Measurements from ENCODE around the gene SPEG.

The SPEG gene

DNA sequence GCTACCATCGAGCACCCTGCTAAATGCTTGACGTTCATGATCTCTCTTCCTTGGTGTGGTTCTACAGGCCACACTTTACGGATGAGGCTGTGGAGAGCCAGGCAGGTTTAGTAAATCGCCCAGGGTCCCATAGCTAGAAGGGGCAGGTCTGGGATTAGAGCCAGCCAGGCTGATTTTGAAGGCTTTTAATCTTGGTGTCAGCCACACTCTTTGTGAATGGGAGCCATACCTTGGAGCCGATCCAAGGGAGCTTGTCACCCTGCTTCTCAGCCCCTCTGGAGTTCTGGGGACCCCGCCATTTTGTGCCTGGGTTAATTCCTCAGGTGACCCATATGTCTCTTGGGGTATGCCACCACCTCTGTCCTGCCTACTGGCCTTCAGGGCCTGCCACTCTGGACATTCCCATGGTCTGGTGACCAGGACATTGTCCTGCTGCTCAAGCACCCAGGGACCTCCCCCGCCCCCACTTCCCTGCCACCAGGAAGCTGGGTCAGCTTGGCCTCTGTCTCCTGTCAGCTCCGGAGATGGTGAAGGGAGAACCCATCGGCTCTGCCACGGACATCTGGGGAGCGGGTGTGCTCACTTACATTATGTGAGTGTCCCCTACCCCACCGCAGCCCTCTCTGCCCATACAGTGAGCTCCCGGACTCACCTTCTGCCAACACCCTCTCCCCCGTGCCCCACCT is 56.8 kb downstream of the SPEG start:
- in situ Hi-C loops (cut with MboI; ENCODE audit: low sequenced_read_pairs), result no loop called here

DNA sequence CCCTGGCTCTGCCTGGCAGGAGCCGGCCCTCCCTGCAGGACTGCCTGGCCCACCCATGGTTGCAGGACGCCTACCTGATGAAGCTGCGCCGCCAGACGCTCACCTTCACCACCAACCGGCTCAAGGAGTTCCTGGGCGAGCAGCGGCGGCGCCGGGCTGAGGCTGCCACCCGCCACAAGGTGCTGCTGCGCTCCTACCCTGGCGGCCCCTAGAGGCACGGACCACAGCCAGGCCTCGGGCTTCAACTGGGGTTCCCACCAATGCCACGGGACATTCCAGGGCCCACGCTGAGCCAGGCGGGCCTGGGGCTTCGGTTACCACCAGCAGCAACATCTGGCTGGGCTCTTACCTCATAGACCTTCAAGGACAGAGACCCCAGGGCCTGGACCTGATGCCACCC is 57.9 kb downstream of the SPEG start:
- in situ Hi-C loops (cut with MboI; ENCODE audit: low sequenced_read_pairs), result no loop called here

DNA sequence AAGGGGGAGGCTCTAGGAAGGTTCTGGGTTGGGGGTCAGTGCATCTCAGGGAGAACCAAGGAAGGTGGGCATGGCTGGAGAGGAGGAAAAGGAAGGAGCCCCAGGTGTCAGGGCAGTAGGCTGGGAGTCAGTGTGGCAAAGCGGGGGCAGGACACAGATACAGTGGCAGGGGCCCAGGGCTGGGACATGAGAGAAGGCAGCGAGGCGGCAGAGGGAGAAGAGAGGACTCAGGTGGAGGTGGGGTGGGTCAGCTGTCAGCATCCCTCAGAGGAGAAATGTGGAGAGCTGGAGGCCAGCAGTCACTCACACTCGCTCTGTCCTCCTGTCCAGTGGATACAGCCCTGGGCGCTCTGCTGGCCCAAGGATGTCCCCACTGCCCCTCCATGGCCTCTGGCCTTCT is 58.4 kb downstream of the SPEG start:
- in situ Hi-C loops (cut with MboI; ENCODE audit: low sequenced_read_pairs), result no loop called here

DNA sequence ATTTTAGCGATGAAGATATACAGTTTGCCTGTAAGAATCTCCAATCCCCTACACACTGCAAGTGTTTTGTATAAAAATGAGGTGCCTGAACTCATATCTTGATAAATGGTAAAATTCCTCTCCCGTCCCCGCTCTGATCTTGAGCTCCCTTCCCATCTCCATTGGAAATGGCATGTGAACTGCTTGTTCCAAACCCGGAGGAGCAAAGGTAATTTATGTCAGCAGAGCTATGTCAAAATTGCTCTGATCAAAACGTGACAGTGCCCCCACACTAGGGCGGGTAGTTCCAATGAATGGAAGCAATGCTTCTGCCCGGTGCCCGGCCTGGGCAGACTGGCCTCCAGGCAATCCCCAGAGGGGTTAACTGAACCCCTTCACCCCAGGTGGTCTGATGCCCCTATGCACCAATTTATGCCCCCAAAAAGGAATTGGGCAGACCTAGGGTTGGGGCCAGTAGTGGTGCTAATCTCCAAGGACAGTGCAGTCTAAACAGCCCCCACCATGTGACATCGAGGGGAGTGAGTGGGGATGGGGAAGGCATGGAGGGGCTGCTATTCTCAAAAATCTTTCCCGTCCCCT is 60.4 kb downstream of the SPEG start:
- in situ Hi-C loops (cut with MboI; ENCODE audit: low sequenced_read_pairs), result no loop called here

DNA sequence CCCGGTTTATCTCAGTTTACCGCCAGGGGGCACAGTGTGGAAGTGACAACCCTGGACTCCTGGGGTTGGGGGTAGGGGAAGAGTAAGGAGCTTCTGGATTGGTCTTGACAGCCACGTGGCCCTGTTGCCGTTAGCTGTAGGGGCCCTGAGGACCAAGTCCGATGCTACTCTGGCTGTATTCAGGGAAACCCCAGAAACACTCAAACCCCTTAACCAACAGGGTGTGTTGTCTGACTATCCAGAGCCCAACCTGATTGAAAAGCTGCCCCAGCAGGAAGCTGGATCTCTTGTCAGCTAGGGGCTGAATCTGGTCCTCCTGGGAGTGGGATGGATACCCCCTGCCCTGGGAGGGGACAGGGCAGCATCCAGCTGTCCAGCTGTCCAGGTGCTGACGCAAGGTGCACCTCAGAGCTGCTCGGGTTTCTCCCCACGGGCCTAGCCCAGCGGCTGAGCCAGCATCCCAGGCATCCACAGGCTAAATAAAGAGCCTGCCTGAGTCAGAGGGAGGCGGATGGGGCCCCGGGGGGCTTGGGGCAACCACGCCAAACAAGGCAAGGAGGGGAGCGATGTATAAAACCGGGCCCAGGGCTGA is 61.0 kb downstream of the SPEG start:
- in situ Hi-C loops (cut with MboI; ENCODE audit: low sequenced_read_pairs), result no loop called here

DNA sequence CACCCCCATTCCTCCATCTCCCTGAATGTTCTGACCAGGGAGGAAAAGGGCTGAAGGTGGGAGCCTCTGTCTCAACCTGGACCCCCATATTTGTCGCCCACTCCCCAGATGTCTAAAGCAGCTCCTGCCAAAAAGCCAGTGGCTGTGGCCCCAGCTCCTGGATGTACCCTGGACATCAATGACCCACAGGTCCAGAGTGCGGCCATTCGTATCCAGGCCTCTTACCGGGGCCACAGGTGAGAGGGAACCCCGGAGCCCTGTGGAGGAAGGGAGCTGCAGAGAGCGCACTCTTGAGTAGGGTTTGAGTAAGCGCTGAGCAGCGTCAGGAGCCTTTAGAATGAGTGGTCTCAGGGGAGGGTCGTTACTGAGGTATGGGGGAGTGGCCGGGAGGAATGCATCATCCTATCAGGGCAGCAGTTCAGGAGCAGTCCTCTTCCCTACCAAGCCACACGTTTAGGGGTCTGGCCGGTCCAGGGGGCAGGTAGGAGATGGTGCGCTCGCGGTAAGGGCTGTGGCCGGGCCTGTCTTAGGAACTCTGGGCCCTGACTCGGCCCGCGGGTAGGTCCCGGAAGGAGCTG is 61.7 kb downstream of the SPEG start:
- in situ Hi-C loops (cut with MboI; ENCODE audit: low sequenced_read_pairs), result no loop called here

DNA sequence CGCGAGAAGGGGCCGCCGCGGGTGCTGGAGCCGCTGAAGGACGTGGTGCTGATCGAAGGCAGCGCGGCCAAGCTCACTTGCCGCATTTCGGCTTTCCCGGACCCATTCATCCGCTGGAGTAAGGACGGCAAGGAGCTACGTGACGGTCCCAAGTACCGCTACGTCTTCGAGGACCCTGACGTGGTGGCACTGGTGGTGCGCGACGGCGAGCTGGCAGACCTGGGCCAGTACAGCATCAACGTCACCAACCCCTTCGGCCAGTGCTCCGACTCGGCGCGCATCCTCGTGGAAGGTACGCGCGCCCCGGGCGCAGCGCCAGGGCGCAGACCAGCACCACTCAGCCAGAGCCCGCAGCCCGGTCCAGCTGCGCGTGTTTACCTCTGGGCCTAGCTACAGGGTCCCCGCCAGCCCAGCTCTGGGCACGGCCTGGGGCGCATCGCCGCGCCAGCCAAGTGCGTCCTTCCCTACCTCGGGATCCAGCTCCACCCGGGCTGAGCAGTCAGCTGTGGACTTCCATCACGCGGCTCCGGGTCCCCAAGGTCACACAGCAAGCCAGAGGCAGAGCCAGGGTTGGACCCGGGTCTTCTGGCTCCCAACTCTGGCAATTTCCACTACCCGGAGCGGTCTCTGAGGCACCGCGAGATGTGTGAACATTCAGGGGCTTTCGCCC is 62.3 kb downstream of the SPEG start:
- in situ Hi-C loops (cut with MboI; ENCODE audit: low sequenced_read_pairs), result no loop called here

DNA sequence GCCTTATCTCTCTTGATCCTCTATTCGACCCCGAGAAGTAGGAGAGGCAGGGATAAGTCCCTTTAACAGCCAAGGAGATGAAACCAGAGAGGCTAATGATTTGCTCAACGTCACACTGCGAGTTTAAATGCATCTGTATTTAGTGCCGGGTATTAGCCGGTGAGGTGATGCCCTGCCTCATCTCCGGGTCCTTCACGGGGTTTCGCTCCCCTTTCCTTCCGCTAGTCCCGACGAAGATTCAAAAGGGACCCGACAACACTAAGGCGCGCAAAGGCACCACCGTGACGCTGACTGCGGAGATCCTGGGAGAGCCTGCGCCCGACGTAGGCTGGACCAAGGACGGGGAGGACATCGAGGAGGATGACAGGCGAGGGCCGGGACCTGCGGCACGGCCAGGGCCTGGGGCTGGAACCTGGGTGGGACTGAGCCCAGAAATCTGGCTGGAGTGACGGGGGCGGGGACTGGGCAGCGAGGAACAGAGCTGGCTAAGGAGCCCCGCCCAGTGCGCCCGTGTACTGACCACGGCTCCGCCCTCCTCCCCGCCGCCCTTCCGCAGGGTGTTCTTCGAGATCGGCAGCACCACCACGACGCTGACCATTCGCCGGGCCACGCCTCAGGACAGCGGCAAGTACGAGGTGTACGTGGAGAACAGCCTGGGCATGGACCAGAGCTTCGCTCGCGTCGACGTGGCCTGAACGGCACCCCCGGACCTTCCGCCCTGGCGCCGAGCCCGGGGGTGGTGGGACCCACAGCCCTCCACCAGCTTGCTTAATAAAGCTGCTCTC is 63.0 kb downstream of the SPEG start:
- in situ Hi-C loops (cut with MboI; ENCODE audit: low sequenced_read_pairs), result no loop called here

DNA sequence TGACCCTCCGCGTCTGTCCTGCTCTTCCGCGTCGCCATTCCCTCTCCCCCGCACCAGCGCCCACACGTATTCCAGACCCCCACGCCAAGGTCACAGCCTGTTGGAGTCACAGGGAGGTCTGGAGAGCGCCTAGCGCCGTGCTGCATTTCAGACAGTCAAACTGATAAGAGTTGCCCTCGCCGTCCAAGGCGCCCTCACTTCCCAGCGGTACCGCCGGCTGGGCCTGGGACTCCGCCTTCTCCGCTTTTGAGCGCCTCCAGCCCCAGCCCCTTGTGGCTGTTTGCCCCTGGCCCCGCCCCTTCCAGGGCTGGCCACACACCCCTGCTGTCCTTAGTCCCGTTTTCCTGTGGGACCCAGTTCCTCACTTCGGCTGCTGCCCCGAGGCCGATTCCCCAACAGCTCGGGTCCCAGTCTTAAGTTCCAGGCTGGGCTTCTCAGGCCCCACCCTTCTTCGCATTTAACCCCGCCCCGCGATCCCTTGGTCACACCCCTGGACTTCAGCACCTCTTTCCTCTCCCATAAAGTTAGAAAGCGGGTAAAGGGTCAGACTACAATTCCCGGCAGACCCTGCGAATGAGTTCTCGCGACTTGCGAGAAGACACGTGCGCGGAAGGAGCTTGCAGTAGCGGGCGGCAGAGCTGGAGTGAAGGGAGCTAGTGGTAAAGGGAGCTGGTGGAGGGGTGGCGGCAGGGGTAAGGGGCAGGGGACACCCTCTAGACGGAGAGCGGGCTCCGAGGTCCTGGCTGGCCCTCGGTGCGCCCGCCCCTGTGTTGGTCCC is 63.8 kb downstream of the SPEG start, which contains the start of gene GMPPA:
TSS of gene GMPPA (plus strand) at position 612 of the 778 bp plus-strand sequence. CDS start 1,085 bp downstream, outside the sequence.
- in situ Hi-C loops (cut with MboI; ENCODE audit: low sequenced_read_pairs), result no loop called here

DNA sequence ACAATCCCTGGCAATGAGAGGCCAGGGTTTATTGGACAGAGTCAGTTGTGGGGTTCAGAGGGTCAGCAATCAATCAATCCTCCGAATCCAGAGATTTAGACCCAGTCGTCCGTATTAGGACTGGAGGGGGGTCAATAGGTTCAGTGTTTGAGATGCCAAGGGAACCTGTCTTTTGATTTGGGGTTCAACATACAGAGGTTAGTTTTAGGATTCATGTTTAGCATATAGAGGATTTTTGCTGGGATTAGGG is 64.3 kb downstream of the SPEG start:
- in situ Hi-C loops (cut with MboI; ENCODE audit: low sequenced_read_pairs), result no loop called here

DNA sequence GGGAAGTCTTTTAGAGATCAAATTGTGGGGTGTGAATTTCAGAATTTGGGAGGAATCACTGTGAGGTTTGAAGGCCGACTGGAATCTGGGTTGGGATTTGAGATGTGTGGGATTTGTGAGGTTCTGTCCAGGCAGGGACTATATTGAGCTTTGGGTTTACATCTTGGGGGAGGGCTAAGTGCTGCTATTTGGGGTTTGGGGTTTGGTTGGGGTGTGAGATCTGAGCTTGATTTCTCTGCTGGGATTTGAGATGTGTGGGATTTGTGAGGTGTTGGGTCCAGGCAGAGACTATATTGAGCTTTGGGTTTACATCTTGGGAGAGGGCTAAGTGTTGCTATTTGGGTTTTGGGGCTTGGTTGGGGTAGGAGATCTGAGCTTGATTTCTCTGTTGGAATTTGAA is 64.9 kb downstream of the SPEG start:
- in situ Hi-C loops (cut with MboI; ENCODE audit: low sequenced_read_pairs), result no loop called here

DNA sequence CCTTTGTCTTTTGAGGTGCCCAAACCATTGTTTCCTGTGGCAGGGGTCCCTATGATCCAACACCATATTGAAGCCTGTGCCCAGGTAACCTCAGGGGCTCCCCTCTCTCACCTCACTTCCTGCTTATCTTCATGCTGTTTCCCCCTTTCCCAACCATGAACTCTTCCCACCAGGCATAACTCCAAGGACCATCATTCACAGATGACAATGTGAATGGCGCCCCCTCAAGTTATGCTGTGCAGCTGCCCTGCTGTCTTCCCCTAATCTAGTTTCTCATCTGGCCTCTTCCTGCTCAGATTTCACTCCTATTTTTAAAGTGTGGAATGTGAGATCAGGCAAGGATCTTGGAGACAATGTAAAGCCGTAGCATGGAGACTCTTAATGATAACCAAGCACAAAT is 65.5 kb downstream of the SPEG start:
- in situ Hi-C loops (cut with MboI; ENCODE audit: low sequenced_read_pairs), result no loop called here

DNA sequence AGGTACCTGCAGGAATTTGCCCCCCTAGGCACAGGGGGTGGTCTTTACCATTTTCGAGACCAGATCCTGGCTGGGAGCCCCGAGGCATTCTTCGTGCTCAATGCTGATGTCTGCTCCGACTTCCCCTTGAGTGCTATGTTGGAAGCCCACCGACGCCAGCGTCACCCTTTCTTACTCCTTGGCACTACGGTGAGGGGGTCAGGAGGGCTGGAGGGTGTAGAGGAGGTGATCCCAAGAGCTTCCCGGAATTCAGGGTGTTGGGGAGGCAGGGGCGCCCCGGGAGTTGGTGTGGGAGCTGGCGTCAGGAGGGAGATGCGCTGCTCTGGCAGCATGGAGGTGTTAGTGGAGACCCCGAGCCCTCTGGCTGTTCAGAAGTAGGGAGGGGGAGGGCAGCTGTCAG is 67.2 kb downstream of the SPEG start:
- in situ Hi-C loops (cut with MboI; ENCODE audit: low sequenced_read_pairs), result no loop called here

DNA sequence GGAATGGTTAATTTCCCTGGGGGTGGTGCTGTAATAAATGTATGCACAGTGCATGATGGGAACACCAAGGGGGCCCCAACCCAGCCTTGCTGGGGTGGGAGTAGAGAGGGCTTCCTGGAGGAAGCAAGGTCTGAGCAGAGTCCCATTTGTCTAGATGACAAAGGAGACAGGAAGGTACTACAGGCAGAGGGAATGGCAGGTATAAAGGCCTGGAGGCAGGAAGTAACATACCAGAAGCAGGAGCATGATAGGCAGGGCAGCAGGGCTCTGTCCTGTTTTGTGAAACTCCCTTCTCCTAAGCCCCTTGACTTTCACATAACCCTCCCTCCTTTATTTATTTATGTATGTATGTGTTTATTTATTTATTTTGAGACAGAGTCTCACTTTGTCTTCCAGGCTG is 68.0 kb downstream of the SPEG start:
- in situ Hi-C loops (cut with MboI; ENCODE audit: low sequenced_read_pairs), result no loop called here

DNA sequence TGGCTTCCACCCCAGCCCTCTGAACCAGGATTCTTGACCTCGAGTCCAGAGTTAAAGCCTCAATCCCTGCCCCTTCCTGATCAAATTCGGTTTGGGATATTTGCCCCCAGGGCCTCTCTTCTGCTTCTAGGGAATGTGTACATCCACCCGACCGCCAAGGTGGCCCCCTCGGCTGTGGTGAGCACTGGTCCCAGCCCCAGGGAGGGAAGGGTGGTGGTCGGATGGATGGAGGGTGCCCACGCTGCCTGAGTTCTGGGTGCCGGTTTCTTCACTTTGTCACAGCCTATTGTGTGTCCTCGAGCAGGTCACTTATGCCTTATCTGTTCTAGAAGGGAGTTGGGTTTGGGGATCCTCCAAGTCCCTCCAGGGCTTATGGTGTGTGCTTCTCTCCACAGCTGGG is 70.9 kb downstream of the SPEG start:
- in situ Hi-C loops (cut with MboI; ENCODE audit: low sequenced_read_pairs), result no loop called here

DNA sequence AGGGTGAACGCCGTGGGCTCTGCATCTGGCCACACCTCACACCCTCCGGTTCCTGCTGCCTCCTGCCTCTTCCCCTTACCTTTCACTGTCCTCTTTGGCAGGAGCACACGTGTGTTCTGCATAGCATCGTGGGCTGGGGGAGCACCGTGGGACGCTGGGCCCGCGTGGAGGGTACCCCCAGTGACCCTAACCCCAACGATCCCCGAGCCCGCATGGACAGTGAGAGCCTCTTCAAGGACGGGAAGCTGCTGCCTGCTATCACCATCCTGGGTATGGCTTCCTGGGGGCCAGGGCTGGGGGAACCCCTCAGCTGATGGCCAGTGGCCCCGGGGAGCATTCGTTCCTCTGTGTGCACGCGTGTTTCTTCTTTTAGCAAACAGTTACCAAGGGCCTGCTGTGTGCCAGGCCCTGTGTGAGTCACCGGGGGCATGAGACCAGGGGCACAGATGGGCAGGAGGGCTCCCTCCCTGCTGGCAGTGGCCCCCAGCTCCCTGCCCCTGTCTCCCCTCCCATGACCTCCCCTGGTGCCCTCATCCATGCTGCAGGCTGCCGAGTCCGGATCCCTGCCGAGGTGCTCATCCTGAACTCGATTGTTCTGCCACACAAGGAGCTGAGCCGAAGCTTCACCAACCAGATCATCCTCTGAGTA is 71.6 kb downstream of the SPEG start:
- in situ Hi-C loops (cut with MboI; ENCODE audit: low sequenced_read_pairs), result no loop called here

DNA sequence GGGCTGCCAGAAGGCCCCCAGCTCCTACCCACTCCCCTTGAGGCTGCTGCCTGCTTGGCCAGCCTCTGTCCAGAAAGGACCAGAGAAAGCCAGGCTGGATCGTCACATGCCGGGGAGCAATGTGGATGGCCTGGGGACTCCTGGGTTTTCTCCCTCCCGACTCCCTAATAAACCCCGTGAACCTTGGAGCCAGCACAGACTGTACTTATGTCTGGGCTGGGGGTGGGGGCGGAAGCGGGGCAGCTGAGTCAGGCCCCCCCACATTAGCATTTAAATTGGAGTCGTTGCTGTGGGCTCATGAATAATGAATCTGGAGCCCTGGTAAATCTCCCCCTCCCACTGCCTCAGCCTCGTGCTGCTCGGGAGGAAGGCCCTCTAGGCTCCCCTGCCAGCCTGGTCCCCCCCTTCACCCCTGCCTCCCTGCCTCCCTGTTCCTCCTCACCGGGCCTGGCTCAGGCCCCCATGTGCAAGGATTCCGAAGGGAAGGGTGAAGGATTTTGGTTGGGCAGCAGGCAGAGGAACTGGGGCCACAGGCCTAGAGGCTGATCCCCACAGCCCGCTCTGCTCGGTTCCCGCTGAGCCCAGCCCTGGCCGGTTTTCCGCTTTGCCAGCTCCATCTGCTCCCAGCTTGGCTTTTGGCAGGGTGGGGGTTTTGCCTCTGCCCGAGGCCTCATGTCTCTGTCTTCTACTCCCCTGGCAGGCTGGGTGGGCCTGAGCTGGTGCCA is 72.3 kb downstream of the SPEG start:
- in situ Hi-C loops (cut with MboI; ENCODE audit: low sequenced_read_pairs), result no loop called here

DNA sequence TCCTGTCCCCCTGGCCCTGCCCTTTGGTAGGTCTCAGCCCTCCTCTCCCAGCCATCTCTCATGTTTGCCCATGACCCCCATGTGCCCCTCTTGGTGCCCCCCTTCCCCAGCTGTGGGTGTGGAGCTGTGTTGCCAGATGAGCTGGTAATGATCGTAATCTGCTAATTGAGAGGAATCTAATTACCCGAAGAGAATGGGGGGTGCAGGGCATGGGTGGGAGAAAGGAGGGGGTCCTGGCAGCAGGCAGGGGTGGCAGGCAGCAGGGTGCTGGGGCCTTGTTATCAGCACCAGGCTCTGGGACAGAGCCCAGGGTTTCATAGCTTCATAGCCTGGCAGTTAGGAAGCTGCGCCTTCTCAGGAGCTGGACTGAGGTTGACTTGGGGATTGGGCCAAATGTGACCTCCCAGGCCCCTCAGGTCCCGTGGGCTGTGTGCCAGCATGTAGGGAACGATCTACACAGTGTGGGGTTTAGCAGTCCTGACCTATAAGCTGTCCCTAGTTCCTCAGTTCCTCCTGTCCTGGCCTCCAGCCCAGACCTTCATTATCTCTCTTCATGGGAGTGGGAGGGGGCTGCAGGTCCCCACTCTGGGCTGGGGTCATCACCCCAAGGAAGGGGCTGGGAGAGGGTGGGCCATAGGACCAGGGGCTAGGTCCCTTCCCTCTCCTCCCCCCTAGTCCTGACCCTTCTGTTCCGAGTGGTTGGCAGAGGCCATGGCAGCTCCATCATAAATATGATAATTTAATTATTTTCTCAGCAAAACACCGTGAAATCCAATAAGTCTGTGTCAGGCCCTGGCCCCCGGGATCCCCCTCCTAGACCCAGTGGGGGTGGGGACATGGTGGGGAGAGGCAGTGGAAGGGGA is 73.2 kb downstream of the SPEG start:
- in situ Hi-C loops (cut with MboI; ENCODE audit: low sequenced_read_pairs), result no loop called here

DNA sequence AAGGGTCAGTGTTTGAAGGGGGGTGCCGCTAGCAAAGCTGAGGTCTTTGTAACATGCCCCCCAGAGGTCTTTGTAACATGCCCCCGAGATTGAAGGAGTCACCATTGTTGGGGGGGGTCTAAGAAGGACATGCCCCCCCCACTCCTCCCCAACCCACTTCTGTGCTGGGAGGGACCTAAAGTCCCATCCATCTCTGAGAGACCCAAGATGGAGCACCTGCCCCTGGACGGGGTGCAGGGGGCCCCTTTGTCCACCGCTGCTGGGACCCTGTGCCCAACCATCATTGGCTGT is 73.7 kb downstream of the SPEG start:
- in situ Hi-C loops (cut with MboI; ENCODE audit: low sequenced_read_pairs), result no loop called here

Data from HL-60/S4 (cell line).